SJCRH30 (cell line): ENCODE results near the gene RRP8. TPM values are rescaled to one million over a fixed set of nuclear protein-coding genes. Genes with fewer than 3 reads are reported as not detected.

Experiments
- DNase-seq, 2 experiments: peaks; one replicate each; pipeline ENCODE4 v3.0.0-alpha.2; 2015 to 2020
- H3K27ac ChIP-seq: fragments of 250-450 bp; sonication (Bioruptor Pico); 2 replicates; pipeline ENCODE4 v1.5.1; 2020; ENCODE audit warnings: mild to moderate bottlenecking, moderate library complexity
- H3K27me3 ChIP-seq: fragments of 250-450 bp; sonication (Bioruptor Pico); 2 replicates; pipeline ENCODE4 v1.5.1; 2020; ENCODE audit warnings: mild to moderate bottlenecking, moderate library complexity
- H3K36me3 ChIP-seq: fragments of 250-450 bp; sonication (Bioruptor Pico); 2 replicates; pipeline ENCODE4 v1.5.1; 2020; ENCODE audit warnings: mild to moderate bottlenecking, moderate library complexity
- H3K4me1 ChIP-seq: fragments of 250-450 bp; sonication (Bioruptor Pico); 2 replicates; pipeline ENCODE4 v1.5.1; 2020; ENCODE audit warnings: mild to moderate bottlenecking, moderate library complexity
- H3K4me3 ChIP-seq: fragments of 250-450 bp; sonication (Bioruptor Pico); 2 replicates; pipeline ENCODE4 v1.5.1; 2020; ENCODE audit warnings: mild to moderate bottlenecking, moderate library complexity
- H3K9me3 ChIP-seq: fragments of 250-450 bp; sonication (Bioruptor Pico); replicated peaks from 2 replicates; pipeline ENCODE4 v1.5.1; 2020; ENCODE audit warnings: mild to moderate bottlenecking, moderate library complexity
- total RNA-seq: library from RNA; depleted of rRNA; stranded (reverse); fragments of >200 nt; shearing (Covaris generic); gene quantifications from 2 replicates; pipeline ENCODE4 v1.2.3, GENCODE V29; 2014

RRP8 gene
- total RNA-seq, 1 experiment from 2014 or later = 15.9 TPM

DNA sequence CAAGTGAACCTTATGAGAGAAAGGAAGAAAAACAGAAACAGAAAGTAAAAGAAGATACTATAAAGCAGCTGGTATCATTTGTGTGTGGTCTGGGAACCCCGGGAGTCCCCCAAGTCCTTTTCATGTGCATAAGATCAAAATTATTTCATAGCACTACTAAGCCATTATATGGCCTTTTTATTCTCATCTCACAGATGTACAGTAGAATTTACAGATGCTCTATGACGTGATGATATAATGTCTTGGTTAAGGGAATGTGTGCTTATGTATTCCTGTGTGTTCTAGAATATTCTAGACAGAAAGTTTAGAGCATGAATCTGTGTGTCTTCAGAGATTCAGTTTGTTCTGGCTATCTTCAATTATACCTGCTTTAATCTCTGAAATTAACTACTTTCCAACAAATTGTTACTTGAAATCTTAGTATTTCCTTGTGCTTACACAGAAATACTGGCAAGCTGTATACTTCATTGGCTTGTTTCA is 24.4 kb upstream of the RRP8 start:
- Histone ChIP-seq H3K27me3 (no peaks in the 10 kb centered on the region), H3K9me3 (no peaks in the 10 kb centered on the region), H3K4me3 (no peak overlapping the region), H3K4me1 (no peaks in the 10 kb centered on the region), H3K27ac (no peak overlapping the region), H3K36me3 (no peaks in the 10 kb centered on the region)
- DNase-seq = no peak

DNA sequence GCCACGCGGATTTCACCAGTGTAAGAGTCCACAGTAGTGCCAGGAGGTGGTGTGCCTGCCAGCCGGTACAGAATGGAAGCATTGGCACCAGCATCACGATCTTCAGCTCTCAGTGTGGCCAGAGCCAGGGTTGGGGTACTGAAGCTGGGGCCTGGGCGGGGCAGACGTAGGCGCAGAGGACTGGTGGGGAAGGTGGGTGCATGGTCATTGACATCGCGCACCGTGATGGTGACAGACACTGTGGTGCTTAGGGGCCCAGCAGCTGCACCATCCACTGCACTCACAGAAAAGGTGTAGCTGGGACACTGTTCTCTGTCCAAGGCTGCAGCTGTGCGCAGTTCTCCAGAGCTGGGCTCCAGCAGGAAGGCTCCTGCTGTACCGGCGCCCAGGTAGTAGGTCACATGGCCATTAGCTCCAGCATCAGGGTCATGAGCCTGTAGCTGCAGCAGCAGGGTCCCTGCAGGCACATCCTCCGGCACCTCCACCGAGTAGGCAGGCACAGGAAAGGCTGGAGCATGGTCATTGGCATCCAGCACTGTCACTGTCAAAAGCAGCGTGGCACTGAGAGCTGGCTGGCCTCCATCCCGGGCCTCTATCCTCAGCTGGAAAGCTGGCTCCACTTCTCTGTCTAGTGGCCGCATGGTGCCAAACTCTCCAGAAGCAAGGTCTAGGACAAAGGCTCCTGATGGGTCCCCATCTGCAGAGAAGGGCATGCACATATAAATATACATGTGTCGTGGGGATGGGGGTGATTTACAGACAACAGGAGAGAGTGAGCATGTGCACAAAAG is 23.8 kb upstream of the RRP8 start:
- no peak overlapping the region for H3K27ac ChIP-seq
- no peak for DNase-seq
- no peaks in the 10 kb centered on the region for H3K4me1 ChIP-seq
- no peak overlapping the region for H3K4me3 ChIP-seq
- no peaks in the 10 kb centered on the region for H3K27me3 ChIP-seq
- no peaks in the 10 kb centered on the region for H3K9me3 ChIP-seq
- no peaks in the 10 kb centered on the region for H3K36me3 ChIP-seq

DNA sequence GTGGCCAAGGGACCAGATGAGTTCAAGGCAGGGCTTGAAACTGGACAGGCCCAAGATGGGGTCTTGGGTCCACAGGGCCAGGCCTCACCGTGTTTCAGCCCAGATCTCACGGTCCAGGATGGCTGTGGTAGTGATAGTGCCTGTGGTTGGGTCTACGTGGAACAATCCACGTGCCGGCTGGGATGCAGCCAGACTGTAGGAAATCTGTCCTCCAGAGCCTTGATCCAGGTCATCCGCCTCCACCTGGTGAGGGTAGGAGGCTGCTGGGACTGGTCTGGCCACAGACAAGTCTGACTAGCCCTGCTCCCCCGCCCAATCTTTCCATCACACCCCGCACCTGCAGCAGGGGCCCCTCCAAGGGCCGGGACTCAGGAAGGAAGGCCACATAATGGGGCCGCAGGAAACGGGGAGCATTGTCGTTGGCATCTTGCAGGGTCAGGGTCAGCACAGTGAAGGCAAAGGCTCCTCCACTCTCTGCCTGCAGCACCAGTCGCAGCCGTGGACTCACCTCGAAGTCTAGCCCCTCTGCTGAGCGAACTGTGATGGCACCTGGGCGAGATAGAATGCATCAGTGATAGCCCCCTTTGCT is 22.5 kb upstream of the RRP8 start:
- Histone ChIP-seq H3K27ac (no peak overlapping the region), H3K9me3 (no peaks in the 10 kb centered on the region), H3K27me3 (no peaks in the 10 kb centered on the region), H3K36me3 (no peaks in the 10 kb centered on the region), H3K4me3 (no peak overlapping the region), H3K4me1 (no peaks in the 10 kb centered on the region)
- DNase-seq = no peak

DNA sequence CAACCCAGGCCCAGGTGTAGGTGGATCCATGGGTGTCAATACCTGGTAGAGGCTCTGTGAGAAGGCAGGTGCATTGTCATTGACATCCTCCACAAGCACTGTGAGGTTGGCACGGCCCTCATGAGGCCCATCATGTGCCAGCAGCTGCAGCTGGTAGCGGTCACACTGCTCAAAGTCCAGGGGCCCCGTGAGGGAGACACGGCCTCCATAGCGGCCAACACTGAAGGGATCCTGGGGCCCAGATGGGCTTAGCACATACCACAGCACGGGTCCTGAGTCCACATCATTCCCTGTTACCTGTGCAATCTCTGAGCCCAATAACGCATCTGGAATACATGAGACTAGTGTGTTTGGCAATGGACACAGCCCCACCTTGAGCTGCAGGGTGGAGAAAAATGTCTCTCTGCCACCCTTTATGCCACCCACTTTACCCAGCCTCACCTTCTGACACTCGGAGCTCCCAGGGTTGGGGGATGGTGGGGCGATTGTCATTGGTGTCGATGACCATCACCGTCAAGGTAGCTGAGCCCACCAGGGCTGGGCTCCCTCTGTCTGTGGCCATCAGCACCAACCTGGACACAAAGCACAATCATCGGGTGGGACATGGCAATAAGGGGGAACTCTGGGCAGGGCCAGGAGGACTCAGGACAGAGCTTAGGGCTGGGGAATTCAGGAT is 21.9 kb upstream of the RRP8 start:
- no peak for DNase-seq
- H3K36me3 ChIP-seq = no peaks in the 10 kb centered on the region
- H3K27ac ChIP-seq = no peak overlapping the region
- no peaks in the 10 kb centered on the region for H3K9me3 ChIP-seq
- no peak overlapping the region for H3K4me3 ChIP-seq
- H3K27me3 ChIP-seq = no peaks in the 10 kb centered on the region
- no peaks in the 10 kb centered on the region for H3K4me1 ChIP-seq

DNA sequence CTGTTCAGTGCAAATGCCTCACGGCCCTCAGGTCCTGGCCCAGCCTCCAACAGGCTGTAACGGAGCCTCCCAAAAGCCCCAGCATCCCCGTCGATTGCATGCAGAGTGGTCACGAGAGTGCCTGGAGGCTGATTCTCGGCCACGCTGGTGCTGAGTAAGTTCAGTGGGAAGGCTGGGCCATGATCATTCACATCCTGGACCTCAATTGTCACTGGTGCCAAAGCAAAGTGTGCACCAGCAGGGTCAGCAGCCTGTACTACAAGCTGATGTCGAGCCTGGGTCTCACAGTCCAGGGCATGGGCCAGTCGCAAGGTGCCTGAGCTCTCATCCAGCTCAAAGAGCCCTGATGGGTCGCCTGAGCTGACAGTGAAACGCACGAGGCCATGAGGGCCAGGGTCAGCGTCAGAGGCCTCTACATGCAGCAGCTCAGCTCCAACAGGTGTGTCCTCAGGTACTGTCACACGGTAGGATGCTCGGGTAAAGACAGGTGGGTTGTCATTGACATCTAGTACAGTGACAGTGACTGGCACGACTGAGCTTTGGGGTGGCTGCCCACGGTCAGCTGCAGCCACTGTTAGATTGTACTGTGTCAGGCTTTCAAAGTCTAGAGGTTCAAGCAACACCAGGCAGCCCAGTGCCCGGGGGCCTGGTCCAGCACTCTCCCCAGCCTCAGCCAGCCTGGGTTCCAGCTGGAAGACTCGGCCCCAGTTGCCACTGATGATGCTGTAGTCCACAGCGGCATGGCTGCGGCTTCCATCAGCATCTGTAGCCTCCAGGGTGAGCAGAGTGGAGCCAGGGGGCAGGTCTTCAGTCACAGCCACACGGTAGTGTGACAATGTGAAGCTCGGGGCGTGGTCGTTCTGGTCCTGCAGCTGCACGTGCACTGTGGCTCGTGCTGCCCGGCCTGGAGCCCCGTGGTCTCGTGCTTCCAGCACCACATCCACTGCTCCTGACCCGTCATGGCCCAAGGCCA is 20.3 kb upstream of the RRP8 start:
- DNase-seq = no peak
- H3K36me3 ChIP-seq = no peaks in the 10 kb centered on the region
- no peak overlapping the region for H3K27ac ChIP-seq
- H3K4me3 ChIP-seq = no peak overlapping the region
- no peaks in the 10 kb centered on the region; the same call in 1 of the 2 replicates for H3K4me1 ChIP-seq
- no peaks in the 10 kb centered on the region for H3K9me3 ChIP-seq
- no peaks in the 10 kb centered on the region for H3K27me3 ChIP-seq

DNA sequence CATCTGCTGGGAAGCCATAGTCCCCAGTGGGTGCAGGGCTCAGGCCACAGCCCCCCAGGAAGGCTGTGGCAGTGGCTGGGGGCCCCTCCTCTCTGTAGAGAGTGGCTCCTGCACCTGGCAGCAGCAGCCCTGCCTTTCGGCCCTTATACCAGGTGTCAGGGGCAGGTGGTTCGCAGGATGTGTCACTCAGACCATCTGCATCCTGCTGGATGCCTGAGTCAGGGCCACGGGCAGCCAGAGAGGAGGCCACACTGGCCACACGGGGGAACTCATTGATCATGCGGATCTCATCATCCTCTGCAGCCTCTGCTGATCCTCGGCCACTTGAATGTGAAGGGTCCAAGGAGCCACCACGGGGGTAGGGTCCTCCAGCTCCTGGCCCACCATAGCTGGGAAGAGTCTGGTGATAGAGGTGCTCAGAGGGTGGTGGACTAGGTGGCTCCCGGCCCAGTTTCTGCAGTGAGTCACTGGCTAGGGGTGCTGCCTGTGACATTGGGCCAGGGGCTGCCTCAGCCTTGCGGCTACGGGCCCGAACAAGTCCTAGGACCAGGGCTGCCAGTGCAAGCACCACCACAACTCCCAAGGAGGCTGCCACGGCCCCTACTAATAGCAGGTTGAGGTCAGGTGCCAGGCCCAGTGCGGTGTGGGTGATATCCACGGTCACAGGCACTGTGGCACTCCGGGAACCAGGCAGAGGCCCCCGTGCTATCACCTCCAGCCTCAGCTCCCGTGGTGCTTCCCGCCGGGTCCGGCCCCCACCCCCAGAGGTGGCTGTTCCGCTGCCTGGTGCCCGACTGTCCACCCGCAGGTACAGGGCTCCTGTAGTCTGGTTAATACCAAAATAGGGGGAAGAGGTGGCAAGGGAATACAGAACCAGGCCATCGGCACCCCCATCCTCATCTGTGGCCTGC is 19.1 kb upstream of the RRP8 start:
- Histone ChIP-seq H3K27ac (no peak overlapping the region), H3K4me3 (no peak overlapping the region), H3K36me3 (no peaks in the 10 kb centered on the region), H3K4me1 (no peaks in the 10 kb centered on the region; the same call in 1 of the 2 replicates), H3K9me3 (no peaks in the 10 kb centered on the region), H3K27me3 (no peaks in the 10 kb centered on the region)
- DNase-seq = no peak

DNA sequence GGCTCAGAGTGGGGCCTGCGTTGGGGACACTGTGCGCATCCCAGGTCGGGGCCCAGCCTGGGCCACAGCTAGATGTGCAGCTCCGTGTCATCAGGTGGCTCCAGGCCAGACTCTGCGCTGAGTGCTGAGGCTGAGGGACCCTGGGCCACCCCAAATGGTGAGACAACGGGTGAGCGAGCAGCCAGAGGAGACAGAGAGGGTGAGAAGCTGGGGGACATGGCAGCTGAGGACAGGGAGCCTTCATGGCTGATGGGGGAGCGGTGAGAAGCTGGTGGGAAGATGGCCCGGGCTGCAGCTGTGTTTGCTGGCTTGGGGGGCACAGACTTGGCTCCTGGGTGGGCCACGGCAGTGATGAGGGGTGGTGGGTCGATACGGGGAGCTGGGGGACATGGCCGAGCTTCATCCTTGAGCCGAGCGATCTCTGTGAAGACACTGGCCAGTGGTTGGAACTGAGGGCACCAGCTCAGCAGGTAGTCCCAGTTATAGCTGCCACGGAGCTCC is 18.3 kb upstream of the RRP8 start:
- H3K4me3 ChIP-seq = no peak overlapping the region
- no peak for DNase-seq
- H3K36me3 ChIP-seq = no peaks in the 10 kb centered on the region

DNA sequence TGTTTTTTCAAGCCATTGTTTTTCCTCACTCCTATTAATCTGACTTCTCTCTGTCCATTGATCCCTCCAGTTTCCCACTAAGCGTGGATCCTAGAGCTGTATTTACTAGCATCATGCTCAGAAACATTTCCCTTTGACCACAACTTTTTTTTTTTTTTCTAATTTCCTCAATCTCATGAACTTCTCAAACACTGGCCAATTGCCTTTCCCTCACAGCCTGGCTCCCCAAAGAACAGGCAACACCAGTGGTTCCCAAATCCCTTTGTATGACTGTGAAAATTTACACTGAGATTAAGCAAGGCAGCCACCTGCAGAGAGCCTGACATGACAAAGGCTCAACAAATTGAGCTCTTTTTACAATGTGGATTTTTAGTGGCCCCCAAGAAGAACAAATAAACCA is 17.2 kb upstream of the RRP8 start:
- Histone ChIP-seq H3K4me1 (no peaks in the 10 kb centered on the region; the same call in 1 of the 2 replicates), H3K27me3 (no peaks in the 10 kb centered on the region), H3K27ac (no peak overlapping the region), H3K36me3 (no peaks in the 10 kb centered on the region), H3K4me3 (no peak overlapping the region), H3K9me3 (no peaks in the 10 kb centered on the region)
- no peak for DNase-seq

More for the DNA sequence above, 18.3 kb upstream of the RRP8 start:
- Histone ChIP-seq H3K4me1 (no peaks in the 10 kb centered on the region; the same call in 1 of the 2 replicates), H3K9me3 (no peaks in the 10 kb centered on the region), H3K27me3 (no peaks in the 10 kb centered on the region), H3K27ac (no peak overlapping the region)

DNA sequence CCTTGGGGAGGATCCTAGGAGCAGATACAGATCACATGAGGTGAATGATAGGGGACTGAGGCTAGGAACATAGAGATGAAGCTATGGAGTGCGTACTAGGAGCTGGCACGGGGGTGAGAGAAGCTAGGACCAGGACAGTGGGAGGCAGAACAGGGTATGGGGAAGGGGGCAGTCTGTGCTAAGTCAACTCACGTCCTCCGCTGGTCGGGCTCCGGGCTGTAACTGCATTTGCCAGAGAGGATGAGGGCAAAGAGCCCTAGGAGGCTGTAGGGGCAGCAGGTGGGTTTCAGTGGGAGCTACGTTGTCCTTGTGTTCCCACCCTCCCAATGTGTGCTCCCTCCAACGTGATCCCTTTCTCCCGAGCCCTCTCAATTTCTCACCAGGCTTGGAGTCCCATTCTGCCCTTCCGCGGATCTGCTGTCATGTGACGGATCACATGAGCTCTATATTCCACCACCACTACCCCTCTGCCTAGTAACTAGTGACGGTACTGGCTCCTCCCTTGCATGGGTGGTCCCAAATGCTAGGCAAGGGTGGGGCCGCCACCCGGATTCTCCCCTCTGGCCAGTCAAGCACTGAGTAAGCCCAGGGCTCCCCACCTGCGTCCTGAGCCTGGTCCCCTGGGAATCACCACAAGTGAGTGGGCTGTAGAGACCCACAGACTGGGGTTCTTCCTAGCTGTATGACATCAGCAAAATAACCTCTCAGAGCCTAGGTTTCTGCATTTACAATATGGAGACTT is 15.8 kb upstream of the RRP8 start, which contains the start of gene TPP1:
Gene TPP1 (minus strand): TSS at position 419 of the 742 bp plus-strand sequence. CDS start 22 bp downstream, at position 397.
- H3K4me3 ChIP-seq = peak within 1 kb of the TSS; percentile 64
- no peaks in the 10 kb centered on the region; the same call in 1 of the 2 replicates for H3K4me1 ChIP-seq
- no peaks in the 10 kb centered on the region for H3K36me3 ChIP-seq
- no peak within 1 kb of the TSS for H3K27ac ChIP-seq
- H3K9me3 ChIP-seq = no peaks in the 10 kb centered on the region
- H3K27me3 ChIP-seq = no peaks in the 10 kb centered on the region
- DNase-seq = peak; percentile 92 to 95

DNA sequence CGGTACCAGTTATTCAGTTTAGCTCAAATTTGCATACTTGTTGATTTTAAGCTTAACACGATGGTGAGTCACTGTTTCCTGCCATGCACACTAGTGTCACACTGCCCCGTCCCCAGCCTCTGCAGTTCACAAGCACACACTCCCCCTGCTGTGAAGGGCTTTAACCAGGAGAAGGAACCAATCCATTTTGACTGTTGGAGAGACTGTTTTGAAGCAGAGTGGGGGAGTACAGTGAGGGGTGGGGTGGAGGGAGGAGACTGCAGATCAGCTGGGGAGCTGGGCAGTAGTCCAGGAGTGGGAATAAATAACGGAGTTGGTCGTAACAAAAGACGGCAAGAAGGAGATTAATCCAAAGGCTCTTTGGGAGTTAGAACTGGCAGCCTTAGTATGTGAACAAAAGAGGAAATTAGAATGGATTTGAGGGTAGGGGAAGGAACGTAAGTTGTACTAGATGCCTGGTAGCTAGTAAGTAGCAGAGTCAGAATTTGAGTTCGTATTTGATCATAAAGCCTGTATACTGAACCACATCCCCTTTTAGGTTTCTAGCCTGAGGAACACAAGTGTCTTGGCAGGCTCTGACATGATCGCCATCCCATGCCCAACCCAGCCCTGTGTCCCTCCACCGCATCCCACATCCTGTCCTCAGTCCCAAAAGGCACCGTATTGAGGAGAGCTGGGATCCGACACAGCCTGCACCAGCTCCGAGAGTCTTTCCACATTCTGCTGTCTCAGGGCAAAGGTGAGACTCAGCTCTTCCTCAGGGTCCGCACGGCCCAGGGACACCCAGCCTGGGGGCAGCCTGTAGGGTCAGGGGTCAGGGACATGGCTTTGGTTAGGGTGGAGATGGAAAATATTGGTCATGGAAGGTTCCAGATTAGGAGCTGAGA is 14.9 kb upstream of the RRP8 start:
- no peak overlapping the region for H3K27ac ChIP-seq
- no peaks in the 10 kb centered on the region for H3K27me3 ChIP-seq
- no peaks in the 10 kb centered on the region for H3K9me3 ChIP-seq
- H3K4me3 ChIP-seq = peak overlapping the region; percentile 64
- no peak for DNase-seq
- no peaks in the 10 kb centered on the region; the same call in 1 of the 2 replicates for H3K4me1 ChIP-seq
- no peaks in the 10 kb centered on the region for H3K36me3 ChIP-seq

DNA sequence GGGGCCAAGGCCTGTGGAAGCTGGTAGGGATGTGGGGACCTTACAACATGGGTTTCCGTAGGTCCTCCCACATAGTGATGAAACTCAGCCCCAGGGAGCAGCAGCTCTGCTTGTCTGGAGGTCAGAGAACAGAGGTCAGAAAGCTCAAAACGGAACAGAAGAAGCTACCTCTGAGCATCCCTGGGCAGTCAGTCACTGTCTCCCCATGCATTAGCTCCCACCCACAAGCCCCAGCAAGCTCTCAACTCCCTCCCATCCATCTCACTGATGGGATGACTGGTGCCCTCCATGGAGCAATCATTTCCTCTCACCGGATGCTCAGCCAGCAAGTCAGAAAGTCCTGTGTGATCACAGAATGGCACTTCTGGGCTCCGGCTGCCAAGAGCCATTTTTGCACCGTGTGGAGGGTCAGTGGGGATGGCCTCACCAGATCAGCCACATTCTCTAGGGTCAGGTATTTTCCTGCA is 13.9 kb upstream of the RRP8 start:
- no peaks in the 10 kb centered on the region for H3K9me3 ChIP-seq
- H3K4me3 ChIP-seq = no peak overlapping the region
- H3K27ac ChIP-seq = no peak overlapping the region
- no peaks in the 10 kb centered on the region for H3K36me3 ChIP-seq
- H3K27me3 ChIP-seq = no peaks in the 10 kb centered on the region
- H3K4me1 ChIP-seq = no peaks in the 10 kb centered on the region; the same call in 1 of the 2 replicates
- DNase-seq = no peak
